Epidermal melanocyte (primary cell): ENCODE measurements around the gene CSE1L.
A peak's percentile ranks its signal among the peaks of the same experiment; 100 is the strongest.
"Not testable (repeated sequence)": the region's sequence is repeated elsewhere in the genome, so short reads cannot be mapped to it uniquely, and the experiment has no call there.

Experiments used
- DNase-seq: peaks from one replicate; pipeline ENCODE4 v3.0.0; 2011; ENCODE audit warnings: low spot score; ENCODE audit not compliant: insufficient read length

CSE1L gene

GRCh38 chr20:49046087-49046900 lies at the start of gene CSE1L:
Gene CSE1L (plus strand): TSS chr20:49046312. CDS start chr20:49058464, 12,152 bp downstream.
- DNase-seq: peak; percentile 80

- no peak for DNase-seq
Observed at GRCh38 chr20:48999890-49000870, 45.9 kb upstream of the CSE1L start.

- DNase-seq: no peak
Observed at GRCh38 chr20:49001741-49002140, 44.4 kb upstream of the CSE1L start.

- no peak for DNase-seq
Observed at GRCh38 chr20:49006446-49006980, 39.6 kb upstream of the CSE1L start.

- no peak for DNase-seq
Observed at GRCh38 chr20:49009899-49010631, 36.0 kb upstream of the CSE1L start.

- DNase-seq: no peak
Observed at GRCh38 chr20:49024220-49024619, 21.9 kb upstream of the CSE1L start.

GRCh38 chr20:49028177-49028576 lies 17.9 kb upstream of the CSE1L start:
- DNase-seq: not testable (repeated sequence)

- DNase-seq: no peak
Observed at GRCh38 chr20:49028684-49029083, 17.4 kb upstream of the CSE1L start.

GRCh38 chr20:49029203-49029602 lies 16.9 kb upstream of the CSE1L start:
- DNase-seq: no peak

GRCh38 chr20:49030954-49031619 lies 15.0 kb upstream of the CSE1L start:
- no peak for DNase-seq

GRCh38 chr20:49032455-49032854 lies 13.7 kb upstream of the CSE1L start:
- DNase-seq: no peak

GRCh38 chr20:49034070-49034732 lies 11.9 kb upstream of the CSE1L start:
- no peak for DNase-seq

GRCh38 chr20:49037962-49038387 lies 8.1 kb upstream of the CSE1L start:
- no peak for DNase-seq

GRCh38 chr20:49039854-49040253 lies 6.3 kb upstream of the CSE1L start:
- no peak for DNase-seq

GRCh38 chr20:49043000-49043399 lies 3.1 kb upstream of the CSE1L start:
- no peak for DNase-seq

- DNase-seq: no peak
Observed at GRCh38 chr20:49045440-49046086, 549 bp upstream of the CSE1L start.

GRCh38 chr20:49052334-49052733 lies 6.2 kb downstream of the CSE1L start:
- peak; percentile 19 for DNase-seq

GRCh38 chr20:49054056-49054643 lies 8.0 kb downstream of the CSE1L start:
- no peak for DNase-seq

- DNase-seq: no peak
Observed at GRCh38 chr20:49063279-49063678, 17.2 kb downstream of the CSE1L start.
